ENCODE results near the gene SEM1.

- no peak for TF ChIP-seq EZH2 (IDR thresholded peaks at IDR 0.05; ENCODE audit: borderline replicate concordance)
- TF ChIP-seq, protein P1, sequence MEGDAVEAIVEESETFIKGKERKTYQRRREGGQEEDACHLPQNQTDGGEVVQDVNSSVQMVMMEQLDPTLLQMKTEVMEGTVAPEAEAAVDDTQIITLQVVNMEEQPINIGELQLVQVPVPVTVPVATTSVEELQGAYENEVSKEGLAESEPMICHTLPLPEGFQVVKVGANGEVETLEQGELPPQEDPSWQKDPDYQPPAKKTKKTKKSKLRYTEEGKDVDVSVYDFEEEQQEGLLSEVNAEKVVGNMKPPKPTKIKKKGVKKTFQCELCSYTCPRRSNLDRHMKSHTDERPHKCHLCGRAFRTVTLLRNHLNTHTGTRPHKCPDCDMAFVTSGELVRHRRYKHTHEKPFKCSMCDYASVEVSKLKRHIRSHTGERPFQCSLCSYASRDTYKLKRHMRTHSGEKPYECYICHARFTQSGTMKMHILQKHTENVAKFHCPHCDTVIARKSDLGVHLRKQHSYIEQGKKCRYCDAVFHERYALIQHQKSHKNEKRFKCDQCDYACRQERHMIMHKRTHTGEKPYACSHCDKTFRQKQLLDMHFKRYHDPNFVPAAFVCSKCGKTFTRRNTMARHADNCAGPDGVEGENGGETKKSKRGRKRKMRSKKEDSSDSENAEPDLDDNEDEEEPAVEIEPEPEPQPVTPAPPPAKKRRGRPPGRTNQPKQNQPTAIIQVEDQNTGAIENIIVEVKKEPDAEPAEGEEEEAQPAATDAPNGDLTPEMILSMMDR (IDR thresholded peaks at IDR 0.05; ENCODE audit: poor library complexity): no peak
These were observed 11.2 kb upstream of the SEM1 start for GRCh38 chr7:96720843-96721242.
